Stomach smooth muscle (tissue), 2 donors: ENCODE data around the gene SLBP.

ENCODE experiments used
- H3K27ac ChIP-seq: one replicate; pipeline ENCODE4 v1.7.0; 2013; ENCODE audit warnings: mild to moderate bottlenecking, low read length, inconsistent platforms
- H3K27me3 ChIP-seq, 2 donors: one replicate each; pipeline ENCODE4 v1.7.0; 2013; ENCODE audit warnings: low read length in 2 of 2; ENCODE audit not compliant: insufficient read depth in 2 of 2, control insufficient read depth in 1 of 2
- H3K36me3 ChIP-seq, 2 donors: one replicate each; pipeline ENCODE4 v1.7.0; 2013; ENCODE audit warnings: low read length in 2 of 2; ENCODE audit not compliant: control insufficient read depth in 2 of 2, insufficient read depth in 2 of 2
- H3K4me1 ChIP-seq: one replicate; pipeline ENCODE4 v1.7.0; 2013; ENCODE audit warnings: low read length; ENCODE audit not compliant: control insufficient read depth, insufficient read depth
- H3K4me3 ChIP-seq, 2 donors: one replicate each; pipeline ENCODE4 v1.7.0; 2013; ENCODE audit warnings: low read length in 2 of 2
- H3K9ac ChIP-seq, 2 donors: one replicate each; pipeline ENCODE4 v1.7.0; 2013; ENCODE audit warnings: low read length in 2 of 2, mild to moderate bottlenecking in 1 of 2
- H3K9me3 ChIP-seq, 2 donors: one replicate each; pipeline ENCODE4 v1.7.0; 2013; ENCODE audit warnings: low read length in 2 of 2; ENCODE audit not compliant: control insufficient read depth in 2 of 2
- donor health status: healthy.
- donor health status: Pancreatic carcinoma.

The SLBP gene

GRCh38 chr4:1717129-1718094 is 5.3 kb upstream of the SLBP start:
- H3K9me3 ChIP-seq: no peaks in the 10 kb centered on the region
- H3K27ac ChIP-seq: no peak overlapping the region
- peaks cover 39% of the 10 kb centered on the region for H3K4me1 ChIP-seq
- no peak overlapping the region for H3K9ac ChIP-seq
- H3K27me3 ChIP-seq: no peaks in the 10 kb centered on the region
- no peak overlapping the region for H3K4me3 ChIP-seq
- H3K36me3 ChIP-seq: peaks cover 8 to 18% of the 10 kb centered on the region in 2 donors

- no peak overlapping the region for H3K9ac ChIP-seq
- H3K4me3 ChIP-seq: no peak overlapping the region
- no peaks in the 10 kb centered on the region for H3K27me3 ChIP-seq
- H3K4me1 ChIP-seq: peaks cover 35% of the 10 kb centered on the region
- H3K27ac ChIP-seq: no peak overlapping the region
- peaks cover 8 to 18% of the 10 kb centered on the region in 2 donors for H3K36me3 ChIP-seq
- no peaks in the 10 kb centered on the region for H3K9me3 ChIP-seq
These were observed 4.2 kb upstream of the SLBP start for GRCh38 chr4:1716065-1716945.

- Histone ChIP-seq H3K4me3 (no peak overlapping the region), H3K36me3 (peaks cover 8 to 18% of the 10 kb centered on the region in 2 donors), H3K27me3 (no peaks in the 10 kb centered on the region), H3K27ac (no peak overlapping the region), H3K9ac (peak overlapping the region in 1 of 2 donors; percentile 29), H3K4me1 (peaks cover 39% of the 10 kb centered on the region), H3K9me3 (no peaks in the 10 kb centered on the region)
These were observed 3.1 kb upstream of the SLBP start for GRCh38 chr4:1715002-1715758.

- H3K9ac ChIP-seq: no peak overlapping the region
- no peaks in the 10 kb centered on the region for H3K9me3 ChIP-seq
- H3K27me3 ChIP-seq: no peaks in the 10 kb centered on the region
- H3K4me1 ChIP-seq: peaks cover 34% of the 10 kb centered on the region
- H3K36me3 ChIP-seq: peaks cover 8 to 18% of the 10 kb centered on the region in 2 donors
- H3K4me3 ChIP-seq: no peak overlapping the region
- H3K27ac ChIP-seq: no peak overlapping the region
These were observed 2.3 kb upstream of the SLBP start for GRCh38 chr4:1714303-1715001.

- peak overlapping the region; percentile 66 to 78 for H3K9ac ChIP-seq
- H3K4me3 ChIP-seq: peak overlapping the region; percentile 84 to 92
- H3K9me3 ChIP-seq: no peaks in the 10 kb centered on the region
- peaks cover 27% of the 10 kb centered on the region for H3K4me1 ChIP-seq
- H3K36me3 ChIP-seq: peaks cover 7 to 16% of the 10 kb centered on the region in 2 donors
- H3K27ac ChIP-seq: peak overlapping the region; percentile 93
- H3K27me3 ChIP-seq: no peaks in the 10 kb centered on the region
These were observed 1.1 kb upstream of the SLBP start for GRCh38 chr4:1713003-1713851.

GRCh38 chr4:1711571-1712215 is 426 bp downstream of the SLBP start:
- Histone ChIP-seq H3K9me3 (no peaks in the 10 kb centered on the region), H3K36me3 (peaks cover 2 to 3% of the 10 kb centered on the region in 2 donors), H3K4me1 (peaks cover 22% of the 10 kb centered on the region), H3K4me3 (peak overlapping the region; percentile 83 to 92), H3K9ac (peak overlapping the region; percentile 78 to 90), H3K27ac (peak overlapping the region; percentile 93), H3K27me3 (no peaks in the 10 kb centered on the region)

- Histone ChIP-seq H3K36me3 (peaks cover 2 to 4% of the 10 kb centered on the region in 2 donors), H3K27ac (peak overlapping the region; percentile 93), H3K9ac (peak overlapping the region; percentile 78 to 90), H3K9me3 (no peaks in the 10 kb centered on the region), H3K27me3 (no peaks in the 10 kb centered on the region), H3K4me3 (peak overlapping the region; percentile 83 to 92), H3K4me1 (peaks cover 22% of the 10 kb centered on the region)
These were observed 1.0 kb downstream of the SLBP start for GRCh38 chr4:1711055-1711570.

- no peak overlapping the region for H3K9ac ChIP-seq
- H3K9me3 ChIP-seq: no peaks in the 10 kb centered on the region
- peaks cover 2 to 7% of the 10 kb centered on the region in 2 donors for H3K36me3 ChIP-seq
- no peaks in the 10 kb centered on the region for H3K27me3 ChIP-seq
- H3K27ac ChIP-seq: no peak overlapping the region
- H3K4me3 ChIP-seq: no peak overlapping the region
- H3K4me1 ChIP-seq: peaks cover 19% of the 10 kb centered on the region
These were observed 3.5 kb downstream of the SLBP start for GRCh38 chr4:1708581-1708980.

GRCh38 chr4:1706358-1706757 is 5.8 kb downstream of the SLBP start:
- Histone ChIP-seq H3K9ac (no peak overlapping the region), H3K27me3 (no peaks in the 10 kb centered on the region), H3K4me3 (no peak overlapping the region), H3K9me3 (no peaks in the 10 kb centered on the region), H3K27ac (no peak overlapping the region), H3K36me3 (peaks cover 16 to 17% of the 10 kb centered on the region in 2 donors), H3K4me1 (peaks cover 11% of the 10 kb centered on the region)
